Measurements from ENCODE around the gene EXOC3L4.

GRCh38 chr14:103126873-103127304 lies 32.4 kb downstream of the EXOC3L4 start:
- TF ChIP-seq, protein P1, sequence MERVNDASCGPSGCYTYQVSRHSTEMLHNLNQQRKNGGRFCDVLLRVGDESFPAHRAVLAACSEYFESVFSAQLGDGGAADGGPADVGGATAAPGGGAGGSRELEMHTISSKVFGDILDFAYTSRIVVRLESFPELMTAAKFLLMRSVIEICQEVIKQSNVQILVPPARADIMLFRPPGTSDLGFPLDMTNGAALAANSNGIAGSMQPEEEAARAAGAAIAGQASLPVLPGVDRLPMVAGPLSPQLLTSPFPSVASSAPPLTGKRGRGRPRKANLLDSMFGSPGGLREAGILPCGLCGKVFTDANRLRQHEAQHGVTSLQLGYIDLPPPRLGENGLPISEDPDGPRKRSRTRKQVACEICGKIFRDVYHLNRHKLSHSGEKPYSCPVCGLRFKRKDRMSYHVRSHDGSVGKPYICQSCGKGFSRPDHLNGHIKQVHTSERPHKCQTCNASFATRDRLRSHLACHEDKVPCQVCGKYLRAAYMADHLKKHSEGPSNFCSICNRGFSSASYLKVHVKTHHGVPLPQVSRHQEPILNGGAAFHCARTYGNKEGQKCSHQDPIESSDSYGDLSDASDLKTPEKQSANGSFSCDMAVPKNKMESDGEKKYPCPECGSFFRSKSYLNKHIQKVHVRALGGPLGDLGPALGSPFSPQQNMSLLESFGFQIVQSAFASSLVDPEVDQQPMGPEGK (CRISPR knock-in tag; IDR thresholded peaks at IDR 0.05; ENCODE audit: borderline replicate concordance), result no peak
- TF ChIP-seq OSR1 (CRISPR knock-in tag; IDR thresholded peaks at IDR 0.05) (no peak), ZFP30 (CRISPR knock-in tag; IDR thresholded peaks at IDR 0.05) (no peak)
- TF ChIP-seq, protein P2, sequence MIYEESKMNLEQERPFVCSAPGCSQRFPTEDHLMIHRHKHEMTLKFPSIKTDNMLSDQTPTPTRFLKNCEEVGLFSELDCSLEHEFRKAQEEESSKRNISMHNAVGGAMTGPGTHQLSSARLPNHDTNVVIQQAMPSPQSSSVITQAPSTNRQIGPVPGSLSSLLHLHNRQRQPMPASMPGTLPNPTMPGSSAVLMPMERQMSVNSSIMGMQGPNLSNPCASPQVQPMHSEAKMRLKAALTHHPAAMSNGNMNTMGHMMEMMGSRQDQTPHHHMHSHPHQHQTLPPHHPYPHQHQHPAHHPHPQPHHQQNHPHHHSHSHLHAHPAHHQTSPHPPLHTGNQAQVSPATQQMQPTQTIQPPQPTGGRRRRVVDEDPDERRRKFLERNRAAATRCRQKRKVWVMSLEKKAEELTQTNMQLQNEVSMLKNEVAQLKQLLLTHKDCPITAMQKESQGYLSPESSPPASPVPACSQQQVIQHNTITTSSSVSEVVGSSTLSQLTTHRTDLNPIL (CRISPR knock-in tag; IDR thresholded peaks at IDR 0.05; ENCODE audit: low read depth), result no peak
